DND-41 (cell line): ENCODE data around the gene JAKMIP1.

Experiments used
- EZH2 ChIP-seq: IDR thresholded peaks from 3 replicates; pipeline ENCODE4 v1.6.1; 2012; ENCODE audit warnings: borderline replicate concordance, low read depth, mild to moderate bottlenecking, moderate library complexity, low read length, inconsistent platforms; ENCODE audit not compliant: severe bottlenecking
- TF ChIP-seq, protein P1 (sequence below): IDR thresholded peaks from 2 replicates; pipeline ENCODE4 v1.5.1; 2012; ENCODE audit warnings: borderline replicate concordance, low read length, moderate library complexity, mild to moderate bottlenecking; ENCODE audit not compliant: poor library complexity, severe bottlenecking; ENCODE audit errors: extremely low read depth

DNA sequence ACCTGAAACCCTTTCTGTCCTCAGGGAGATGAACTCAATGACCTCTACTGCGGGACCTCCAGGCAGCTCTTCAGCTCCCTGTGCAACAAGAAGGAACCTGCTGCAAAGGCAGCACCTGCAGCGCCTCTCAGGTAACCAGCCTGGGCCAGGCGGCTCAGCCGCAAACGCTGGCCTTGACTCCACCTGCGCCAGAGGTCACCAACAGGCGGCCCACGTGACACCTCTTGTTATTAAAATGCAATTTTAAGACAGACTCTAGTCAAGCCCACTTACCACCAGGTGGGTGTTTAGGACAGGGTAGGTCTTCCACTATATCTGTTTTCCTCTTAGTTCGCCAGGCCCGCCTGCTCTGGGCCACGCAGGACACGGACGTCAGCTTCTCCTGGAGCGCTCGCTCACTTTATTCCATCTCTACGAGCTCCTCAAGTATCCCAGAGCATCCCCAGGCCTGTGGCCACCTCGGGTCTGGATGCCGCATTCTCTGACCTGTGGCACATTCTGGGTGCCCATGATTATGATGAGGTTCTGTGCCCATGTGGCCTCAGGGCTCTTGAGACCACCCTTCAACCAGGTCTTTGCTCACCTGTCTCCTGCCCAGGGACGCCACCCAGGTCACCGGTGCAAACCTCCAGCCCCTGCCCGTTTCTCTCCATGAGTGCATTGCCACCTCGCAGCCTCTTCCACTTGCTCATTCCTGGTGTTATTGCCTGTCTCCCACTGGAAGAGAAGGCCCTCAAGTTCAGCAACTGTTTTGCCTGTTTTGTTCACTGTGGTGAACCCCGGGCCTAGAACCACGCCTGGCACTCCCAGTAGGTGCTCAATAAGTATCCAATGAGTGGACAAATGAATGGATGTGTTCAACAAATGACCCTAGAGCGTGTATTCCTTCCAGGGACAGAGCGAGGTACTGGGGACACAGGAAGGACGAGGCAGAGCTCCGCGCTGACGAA is 32.8 kb upstream of the JAKMIP1 start:
- no peak for TF ChIP-seq EZH2
- TF ChIP-seq, protein P1, sequence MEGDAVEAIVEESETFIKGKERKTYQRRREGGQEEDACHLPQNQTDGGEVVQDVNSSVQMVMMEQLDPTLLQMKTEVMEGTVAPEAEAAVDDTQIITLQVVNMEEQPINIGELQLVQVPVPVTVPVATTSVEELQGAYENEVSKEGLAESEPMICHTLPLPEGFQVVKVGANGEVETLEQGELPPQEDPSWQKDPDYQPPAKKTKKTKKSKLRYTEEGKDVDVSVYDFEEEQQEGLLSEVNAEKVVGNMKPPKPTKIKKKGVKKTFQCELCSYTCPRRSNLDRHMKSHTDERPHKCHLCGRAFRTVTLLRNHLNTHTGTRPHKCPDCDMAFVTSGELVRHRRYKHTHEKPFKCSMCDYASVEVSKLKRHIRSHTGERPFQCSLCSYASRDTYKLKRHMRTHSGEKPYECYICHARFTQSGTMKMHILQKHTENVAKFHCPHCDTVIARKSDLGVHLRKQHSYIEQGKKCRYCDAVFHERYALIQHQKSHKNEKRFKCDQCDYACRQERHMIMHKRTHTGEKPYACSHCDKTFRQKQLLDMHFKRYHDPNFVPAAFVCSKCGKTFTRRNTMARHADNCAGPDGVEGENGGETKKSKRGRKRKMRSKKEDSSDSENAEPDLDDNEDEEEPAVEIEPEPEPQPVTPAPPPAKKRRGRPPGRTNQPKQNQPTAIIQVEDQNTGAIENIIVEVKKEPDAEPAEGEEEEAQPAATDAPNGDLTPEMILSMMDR: no peak
